ENCODE results near the gene BABAM2.
"Not testable (repeated sequence)": the region's sequence is repeated elsewhere in the genome, so short reads cannot be mapped to it uniquely, and the experiment has no call there.

Gene BABAM2

DNA sequence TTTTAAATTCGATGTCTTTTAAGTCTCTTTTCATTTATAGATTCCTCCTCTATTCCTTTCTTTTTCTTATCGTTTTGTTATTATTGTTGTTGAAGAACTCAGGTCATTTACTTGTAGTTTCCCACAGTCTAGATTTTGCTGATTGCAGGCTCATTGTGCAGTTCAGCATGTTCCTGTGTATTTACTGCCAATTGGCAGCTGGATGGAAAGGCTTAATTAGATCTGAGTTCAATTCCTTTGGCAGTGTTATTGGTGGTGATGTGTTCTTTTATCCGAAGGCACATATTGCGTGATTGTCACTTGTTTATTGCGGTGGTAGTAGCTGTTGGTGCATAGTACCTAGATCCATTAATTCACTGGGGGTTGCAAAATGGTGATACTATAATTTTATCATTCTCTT lies 180.7 kb downstream of the BABAM2 start:
- DNase-seq (ENCODE audit: low read depth in 2 of 2) = no peak

DNA sequence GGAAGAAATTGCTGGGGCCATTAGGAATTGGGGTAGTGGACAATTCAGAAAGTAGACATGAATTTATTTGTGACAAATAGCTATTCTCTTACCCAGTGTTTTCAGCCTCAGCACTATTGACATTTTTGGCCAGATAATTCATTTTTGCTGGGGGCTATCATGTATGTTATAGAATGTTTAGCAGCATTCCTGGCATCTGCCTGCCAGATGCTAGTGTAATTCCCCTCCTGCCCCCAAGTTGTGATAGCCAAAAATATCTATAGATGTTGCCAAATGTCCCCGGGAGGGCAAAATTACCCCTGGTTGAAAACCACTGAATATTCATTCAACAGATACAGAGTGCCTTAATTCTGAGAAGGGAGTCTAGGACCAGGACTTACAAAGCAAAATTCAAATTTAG lies 183.6 kb downstream of the BABAM2 start:
- no peak for DNase-seq (ENCODE audit: low read depth in 2 of 2)

DNA sequence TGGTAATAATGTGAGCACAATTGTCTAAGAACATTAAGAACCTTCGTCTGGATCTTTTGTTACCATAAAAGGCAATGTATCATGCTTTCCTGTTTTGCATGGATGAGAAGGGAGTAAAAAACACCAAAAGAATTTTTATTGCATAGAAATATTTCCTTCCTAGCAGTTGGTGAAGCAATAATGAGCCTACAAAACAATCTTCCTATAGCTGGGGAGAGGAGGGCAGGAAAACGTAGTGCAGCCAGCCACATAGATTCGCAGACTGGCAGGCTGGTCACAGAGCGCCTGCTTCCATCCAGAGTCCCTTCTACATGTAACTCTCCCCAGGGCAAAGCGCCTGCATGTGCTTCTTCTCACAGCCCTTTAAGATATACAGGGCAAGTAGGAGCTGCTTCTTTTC lies 190.4 kb downstream of the BABAM2 start:
- no peak for DNase-seq (ENCODE audit: low read depth in 2 of 2)

DNA sequence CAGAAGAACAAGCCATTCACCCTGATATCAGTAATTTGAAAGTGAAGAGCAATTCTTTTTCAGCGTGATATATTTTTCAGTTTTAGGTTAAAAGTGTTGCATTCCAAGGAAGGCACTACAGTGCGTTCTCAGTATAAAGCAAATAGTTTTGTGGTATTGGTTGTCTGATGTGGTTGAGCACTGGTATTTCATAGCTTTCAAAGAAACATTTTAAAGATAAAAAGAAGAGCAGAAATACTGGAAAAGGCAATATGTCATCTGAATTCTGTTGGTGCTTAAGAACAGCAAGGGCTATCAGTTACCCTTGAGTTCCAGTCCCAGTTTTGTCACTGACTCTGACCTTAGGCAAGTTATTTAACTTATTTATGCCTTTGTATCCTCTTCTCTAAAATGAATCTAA lies 191.6 kb downstream of the BABAM2 start:
- DNase-seq (ENCODE audit: low read depth in 2 of 2) = no peak

DNA sequence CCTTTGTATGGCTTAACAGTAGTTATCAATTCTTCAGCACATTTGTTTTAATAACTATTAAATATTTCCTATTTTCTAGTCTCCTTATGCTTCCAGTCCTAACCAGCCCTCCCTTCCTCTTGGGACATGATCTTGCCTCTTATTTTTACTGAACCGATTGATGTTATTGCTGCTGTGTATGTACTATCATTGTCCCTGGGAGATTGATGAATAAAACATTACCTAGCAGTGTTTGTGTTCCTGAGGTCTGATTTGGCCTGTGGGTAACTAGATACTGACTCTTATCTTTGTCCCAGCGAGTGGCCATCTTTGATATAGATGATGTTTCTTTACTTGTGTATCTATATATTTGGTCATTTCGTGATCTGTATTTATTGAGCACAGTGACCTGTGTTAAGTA lies 192.9 kb downstream of the BABAM2 start:
- no peak for DNase-seq (ENCODE audit: low read depth in 2 of 2)

DNA sequence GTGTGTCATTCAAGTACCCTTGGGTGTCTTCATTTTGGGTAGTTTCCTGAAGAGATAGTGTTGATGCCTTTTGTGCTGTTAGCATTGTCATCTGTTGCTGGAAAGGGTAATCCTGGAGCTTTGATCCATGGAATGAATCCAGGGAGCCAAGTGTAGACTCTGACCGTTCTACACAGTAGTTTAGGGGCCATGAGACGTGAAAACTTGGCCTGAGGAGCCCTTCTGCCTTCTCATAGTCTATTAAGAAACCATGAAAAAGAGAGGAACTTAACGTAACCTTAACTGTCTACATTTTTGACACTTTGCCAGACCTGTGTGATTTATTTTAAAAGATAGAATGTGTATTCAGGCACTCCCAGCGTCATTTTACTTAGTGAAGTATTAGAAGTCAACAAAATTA lies 194.0 kb downstream of the BABAM2 start:
- DNase-seq (ENCODE audit: low read depth in 2 of 2) = no peak

DNA sequence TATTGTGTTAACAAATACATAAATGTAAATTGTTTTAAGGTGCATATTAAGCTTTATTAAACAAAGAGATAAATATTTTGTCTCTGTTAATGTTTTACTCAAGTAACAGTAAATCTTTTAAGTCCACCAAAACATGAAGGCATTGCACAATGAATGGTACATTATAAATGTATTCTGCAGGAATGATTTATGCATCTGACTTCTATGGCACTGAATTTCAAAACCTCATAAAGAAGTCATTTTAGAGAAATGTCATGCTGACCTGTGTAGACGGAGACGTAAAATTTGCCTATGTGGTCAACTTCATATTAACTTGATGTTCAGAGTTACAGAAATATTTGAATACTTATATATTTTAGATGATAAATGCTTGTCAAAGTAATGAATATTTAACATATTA lies 194.7 kb downstream of the BABAM2 start:
- no peak for DNase-seq (ENCODE audit: low read depth in 2 of 2)

DNA sequence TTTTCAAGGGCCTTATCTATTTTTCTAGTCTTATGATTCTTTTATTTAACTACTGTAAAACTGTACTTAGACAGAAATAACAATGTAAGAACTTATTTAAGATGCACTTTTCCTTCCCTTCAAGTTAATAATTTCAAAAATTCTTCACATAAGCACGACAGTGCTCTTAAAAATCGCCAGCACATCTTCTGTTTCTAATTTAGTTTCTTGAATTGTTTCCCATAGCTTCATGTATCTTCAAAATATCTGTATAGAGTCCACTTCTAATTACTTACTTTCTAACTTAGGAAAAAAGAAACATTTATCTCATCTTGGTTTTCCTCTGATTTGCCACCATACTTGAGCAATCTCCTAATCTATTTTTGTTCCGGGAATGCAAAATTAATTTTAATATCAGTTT lies 196.1 kb downstream of the BABAM2 start:
- DNase-seq (ENCODE audit: low read depth in 2 of 2) = no peak

DNA sequence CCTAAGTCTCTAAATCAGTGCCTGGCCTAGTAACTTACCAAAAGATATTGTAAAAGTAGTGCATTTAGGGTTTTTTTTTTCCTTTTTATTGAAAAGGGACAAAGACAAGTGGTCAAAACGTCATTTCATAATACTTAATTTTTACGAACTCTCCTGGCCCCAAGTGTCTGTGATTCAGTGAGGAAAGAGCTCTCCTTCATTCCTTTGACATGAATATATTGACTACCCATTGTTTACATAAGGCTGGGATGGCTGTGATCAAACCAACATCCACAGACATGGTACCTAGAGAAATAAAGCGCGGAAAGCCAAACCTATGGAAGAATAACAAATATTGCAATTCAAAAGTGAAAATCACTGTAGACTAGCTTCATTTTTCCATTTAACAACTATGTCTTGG lies 198.4 kb downstream of the BABAM2 start:
- no peak for DNase-seq (ENCODE audit: low read depth in 2 of 2)

DNA sequence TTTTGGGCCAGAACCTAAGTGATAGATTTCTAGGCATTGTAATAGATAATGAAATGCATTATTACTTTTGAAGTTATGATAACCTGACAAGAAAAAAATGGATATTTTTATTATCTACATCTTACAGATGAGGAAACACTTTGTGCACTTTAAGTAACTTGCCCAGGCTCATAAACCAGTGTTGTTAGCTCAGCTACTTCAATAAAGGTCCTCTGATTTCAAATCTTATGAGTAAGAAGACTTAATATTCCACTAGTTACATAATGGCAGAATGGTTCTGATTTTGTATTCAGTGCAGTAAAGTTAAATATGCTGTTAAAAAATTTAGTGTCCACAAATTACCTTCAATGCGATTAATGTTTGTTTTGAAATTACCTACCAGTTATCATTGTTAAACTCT lies 199.0 kb downstream of the BABAM2 start:
- no peak for DNase-seq (ENCODE audit: low read depth in 2 of 2)

DNA sequence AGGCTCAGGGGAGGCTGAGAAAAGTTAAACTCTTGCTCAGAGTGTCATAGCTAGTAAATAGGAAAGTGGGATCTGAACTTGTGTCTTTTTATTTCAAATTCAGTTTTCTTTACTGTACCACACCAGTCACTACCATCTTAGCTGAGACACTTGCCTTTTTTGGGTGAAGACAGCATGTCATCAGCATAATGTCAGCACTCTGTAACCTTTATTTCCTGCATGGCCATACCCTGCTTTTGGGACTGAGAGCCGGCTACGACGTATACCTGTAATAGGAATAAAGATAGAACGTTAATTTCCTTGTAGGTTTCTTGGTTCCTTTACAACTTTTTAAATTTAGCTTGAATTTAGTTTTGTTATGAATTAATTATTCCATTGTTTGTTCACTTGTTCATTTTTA lies 202.8 kb downstream of the BABAM2 start:
- DNase-seq (ENCODE audit: low read depth in 2 of 2) = no peak

DNA sequence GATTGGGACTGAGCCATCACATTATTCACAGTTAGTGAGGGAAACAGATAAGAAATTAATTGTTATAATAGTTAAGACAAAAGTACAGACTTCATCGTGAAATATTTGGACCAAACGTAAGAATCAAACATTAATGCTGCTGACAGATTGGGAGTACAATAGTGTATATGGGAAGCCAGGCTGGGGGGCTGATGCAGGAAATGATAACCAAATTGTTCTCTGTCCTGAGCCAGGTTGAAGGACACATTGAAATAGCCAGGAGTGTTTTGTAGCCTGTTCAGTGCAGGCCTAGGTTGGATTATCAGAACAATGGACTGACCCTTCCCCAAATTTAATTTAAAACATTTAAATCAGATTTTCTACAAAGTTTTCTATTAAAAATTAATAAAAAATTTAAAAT lies 203.2 kb downstream of the BABAM2 start:
- no peak for DNase-seq (ENCODE audit: low read depth in 2 of 2)

DNA sequence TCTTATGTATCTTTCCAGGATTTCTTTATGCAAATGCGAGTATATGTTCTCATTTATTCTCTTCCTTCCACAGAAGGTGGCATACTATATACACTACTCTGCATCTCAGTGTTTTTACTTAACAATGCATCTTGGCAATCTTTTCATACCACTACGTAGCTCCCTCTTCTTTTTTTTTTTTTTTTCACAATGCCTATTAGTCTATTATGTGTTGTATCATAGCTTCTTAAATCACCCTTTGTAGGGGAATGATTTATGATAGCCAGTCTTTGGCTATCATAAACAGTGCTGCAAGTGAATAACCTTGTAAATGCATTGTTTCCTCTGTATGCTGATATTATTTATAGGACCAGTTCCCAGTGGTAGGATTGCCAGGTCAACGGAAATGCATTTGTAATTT lies 204.2 kb downstream of the BABAM2 start:
- no peak for DNase-seq (ENCODE audit: low read depth in 2 of 2)

DNA sequence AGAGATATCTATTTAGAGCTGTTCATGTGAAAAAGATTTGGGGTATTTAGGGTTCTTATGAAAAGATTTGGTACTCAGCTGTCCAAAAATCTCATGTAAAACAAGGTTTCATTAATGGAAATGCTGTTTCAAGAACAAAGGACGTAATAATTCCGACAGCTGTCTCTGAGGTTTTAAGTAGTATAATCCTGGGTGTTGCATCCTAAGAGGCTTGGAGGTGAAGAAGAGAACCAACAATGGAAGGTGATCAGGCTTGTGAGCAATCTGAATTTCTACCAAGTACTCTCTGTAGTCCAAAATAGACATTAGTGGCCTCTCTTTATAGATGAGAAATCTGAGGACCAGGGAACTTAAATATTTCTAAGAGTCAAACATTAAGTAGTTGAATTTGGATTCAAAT lies 205.1 kb downstream of the BABAM2 start:
- DNase-seq (ENCODE audit: low read depth in 2 of 2) = no peak

DNA sequence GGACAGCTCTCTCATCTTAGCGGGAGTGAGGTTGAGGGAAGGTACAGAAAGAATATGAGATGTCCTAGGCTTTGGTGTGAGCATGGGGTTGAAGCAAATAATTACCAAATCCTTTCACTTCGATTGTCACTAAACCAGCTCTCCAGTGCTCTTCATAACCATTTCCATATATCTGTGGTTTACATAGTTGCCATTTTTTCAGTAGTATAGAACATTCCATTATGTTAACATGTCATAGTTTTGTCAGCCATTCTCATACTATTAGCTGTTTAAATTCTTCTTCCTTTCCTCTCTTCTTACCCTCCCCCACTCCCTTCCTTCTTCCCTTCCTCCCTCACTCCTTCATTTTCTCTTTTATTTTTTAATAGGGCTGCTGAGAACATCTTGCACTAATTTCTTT lies 205.9 kb downstream of the BABAM2 start:
- DNase-seq (ENCODE audit: low read depth in 2 of 2) = no peak

DNA sequence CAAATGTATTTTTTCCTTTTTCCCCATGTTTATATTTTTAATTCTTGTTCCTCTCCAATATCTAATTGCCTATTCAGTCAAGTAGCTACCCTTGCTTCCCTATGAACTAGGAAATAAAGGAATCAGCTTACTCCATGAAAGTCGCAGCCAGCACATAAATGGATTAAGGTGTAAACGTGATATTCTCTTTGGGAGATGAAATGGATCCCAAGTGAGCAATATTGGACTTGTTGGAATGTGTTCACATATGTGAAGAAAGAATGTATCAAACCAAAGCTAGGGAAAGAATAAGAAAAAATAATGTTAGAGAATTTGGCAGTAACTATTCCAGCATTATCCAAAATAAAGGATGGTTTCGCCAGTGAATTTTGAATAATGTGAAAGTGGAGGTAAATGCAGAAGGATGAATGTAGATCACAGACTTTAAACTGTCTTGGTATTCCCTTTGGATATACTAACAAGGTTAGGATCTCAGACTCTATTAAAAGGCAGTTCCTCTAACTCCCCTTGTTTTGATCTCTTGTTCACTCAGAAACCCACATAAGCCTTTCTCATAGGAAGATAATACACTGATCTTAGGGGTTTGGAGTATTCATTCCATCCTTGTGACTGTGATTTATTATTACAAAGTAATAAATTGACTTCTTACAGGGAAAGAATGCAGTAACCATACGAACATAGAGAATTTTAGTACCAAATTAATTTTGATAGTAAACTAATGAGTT lies 208.1 kb downstream of the BABAM2 start:
- DNase-seq (ENCODE audit: low read depth in 2 of 2) = no peak

DNA sequence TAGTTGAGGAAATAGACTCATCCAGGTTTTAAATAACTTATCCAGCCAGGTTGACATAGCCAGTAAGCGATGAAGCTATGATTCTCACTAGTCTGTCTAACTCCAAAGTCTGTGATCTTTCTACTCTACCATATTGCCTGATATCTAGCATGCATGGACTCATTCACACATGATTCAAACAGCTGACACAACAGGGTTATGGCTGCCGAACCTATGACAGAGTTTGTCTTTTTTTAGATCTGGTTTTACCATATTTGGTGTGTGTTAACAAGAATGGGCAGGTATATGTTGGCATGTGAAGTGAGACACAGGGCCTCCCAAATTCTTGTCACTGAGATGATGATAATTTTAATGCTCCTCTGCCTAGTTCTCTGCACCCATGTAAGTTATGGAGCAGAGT lies 210.6 kb downstream of the BABAM2 start:
- no peak for DNase-seq (ENCODE audit: low read depth in 2 of 2)

DNA sequence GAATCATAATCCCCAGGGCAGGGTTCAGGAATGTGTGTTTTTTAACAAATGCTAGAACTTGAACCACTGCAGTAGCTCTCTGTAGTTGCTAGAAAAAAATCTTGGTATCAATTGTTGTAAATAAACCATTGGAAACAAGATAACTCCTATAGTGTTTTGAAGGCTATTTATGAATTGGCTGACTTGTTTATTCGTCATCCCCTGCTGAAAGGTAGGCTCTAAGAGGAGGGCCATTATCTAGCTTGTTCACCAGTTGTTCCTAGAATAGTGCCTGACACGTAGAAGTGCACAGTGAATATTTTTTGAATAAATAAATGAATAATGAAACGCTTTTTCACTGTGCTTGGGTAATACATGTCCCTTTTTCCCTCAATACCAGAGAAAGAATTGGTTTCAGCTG lies 211.4 kb downstream of the BABAM2 start:
- no peak for DNase-seq (ENCODE audit: low read depth in 2 of 2)

DNA sequence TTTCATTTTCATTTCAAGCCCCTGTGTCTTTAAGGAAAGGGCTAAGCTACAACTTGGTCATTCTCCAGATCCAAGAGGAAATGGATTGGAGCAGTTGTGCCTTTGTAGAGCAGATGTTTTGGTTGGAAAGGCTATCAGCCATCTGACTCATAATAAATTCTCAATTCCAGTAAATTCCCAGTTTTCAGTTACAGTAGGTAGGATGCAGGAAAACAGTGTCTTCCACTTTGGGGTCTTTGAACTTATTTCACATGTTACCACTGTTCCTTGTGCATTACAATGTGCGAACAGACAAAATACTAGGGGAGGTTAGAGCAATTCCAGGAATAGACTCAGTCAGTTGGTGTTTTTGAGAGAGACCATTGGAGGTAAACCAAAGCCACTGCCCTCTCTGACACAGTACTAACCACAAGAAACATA lies 211.9 kb downstream of the BABAM2 start:
- no peak for DNase-seq (ENCODE audit: low read depth in 2 of 2)

DNA sequence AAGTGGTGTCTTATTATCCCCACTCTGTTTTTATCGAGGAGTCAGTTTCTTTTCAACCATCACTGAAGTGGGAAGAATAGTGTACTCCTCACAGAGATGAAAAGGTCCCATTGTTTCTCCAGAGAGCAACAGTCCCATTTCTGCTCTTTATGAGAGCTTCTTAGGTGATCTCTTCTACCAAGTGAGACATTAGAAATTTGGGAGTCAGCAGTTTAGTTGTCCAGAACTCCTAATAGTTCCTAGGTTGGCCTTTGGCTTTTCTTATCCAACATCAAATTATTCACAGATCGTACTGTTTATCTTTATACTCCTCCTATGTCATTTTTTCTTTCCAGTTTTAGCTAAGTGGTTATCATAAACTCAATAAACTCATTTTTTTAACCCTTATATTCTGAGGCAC lies 213.1 kb downstream of the BABAM2 start:
- DNase-seq (ENCODE audit: low read depth in 2 of 2) = no peak

DNA sequence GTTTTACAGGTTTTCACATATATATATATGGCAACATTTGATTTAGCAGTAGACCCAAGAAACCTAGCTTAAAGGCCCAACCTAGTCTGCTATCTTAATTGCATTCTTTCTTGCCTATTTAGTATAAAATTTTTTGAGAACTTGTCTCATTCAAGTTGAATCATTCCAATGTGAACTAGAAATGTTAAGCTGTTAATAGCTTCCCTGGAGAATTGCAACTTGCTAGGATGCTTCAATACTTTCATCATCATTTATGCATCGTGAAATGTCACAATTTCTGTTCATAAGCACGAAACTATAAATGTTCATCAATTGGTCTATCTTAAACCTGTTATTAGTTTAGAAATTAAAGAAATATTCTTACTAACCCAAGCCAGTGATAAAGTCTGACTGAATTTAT lies 217.6 kb downstream of the BABAM2 start:
- DNase-seq (ENCODE audit: low read depth in 2 of 2) = no peak

DNA sequence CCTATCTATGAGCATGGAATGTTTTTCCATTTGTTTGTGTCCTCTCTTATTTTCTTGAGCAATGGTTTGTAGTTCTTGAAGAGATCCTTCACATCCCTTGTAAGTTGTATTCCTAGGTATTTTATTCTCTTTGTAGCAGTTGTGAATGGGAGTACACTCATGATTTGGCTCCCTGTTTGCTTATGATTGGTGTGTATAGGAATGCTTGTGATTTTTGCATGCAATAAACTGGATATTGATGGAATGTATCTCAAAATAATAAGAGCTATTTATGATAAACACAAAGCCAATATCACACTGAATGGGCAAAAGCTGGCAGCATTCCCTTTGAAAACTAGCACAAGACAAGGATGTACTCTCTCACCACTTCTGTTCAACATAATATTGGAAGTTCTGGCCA lies 223.2 kb downstream of the BABAM2 start:
- DNase-seq (ENCODE audit: low read depth in 2 of 2) = not testable (repeated sequence)

DNA sequence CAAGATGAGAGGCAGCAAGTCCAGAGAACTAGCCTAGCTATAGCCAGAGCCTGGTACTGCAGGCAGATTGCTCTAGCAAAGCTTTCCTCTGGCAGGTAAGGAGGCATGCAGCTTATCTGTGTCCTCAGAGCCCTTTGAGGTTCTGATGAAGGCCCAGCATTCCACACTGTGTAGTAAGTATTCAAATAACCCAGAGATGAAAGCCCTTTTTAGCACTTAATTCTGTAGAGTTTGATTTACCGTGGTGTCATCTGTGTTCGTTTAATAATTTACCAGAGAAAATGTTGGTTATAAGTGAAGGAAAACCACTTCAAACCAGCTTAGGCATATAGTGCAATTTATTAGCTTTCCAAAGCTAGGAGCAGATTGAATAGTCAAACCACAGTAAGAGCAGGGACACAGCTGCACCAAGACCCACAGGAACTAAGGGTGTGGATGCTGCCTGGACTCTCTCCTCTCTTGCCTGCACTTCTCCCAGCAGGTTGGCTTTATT lies 226.6 kb downstream of the BABAM2 start:
- DNase-seq (ENCODE audit: low read depth in 2 of 2) = no peak

DNA sequence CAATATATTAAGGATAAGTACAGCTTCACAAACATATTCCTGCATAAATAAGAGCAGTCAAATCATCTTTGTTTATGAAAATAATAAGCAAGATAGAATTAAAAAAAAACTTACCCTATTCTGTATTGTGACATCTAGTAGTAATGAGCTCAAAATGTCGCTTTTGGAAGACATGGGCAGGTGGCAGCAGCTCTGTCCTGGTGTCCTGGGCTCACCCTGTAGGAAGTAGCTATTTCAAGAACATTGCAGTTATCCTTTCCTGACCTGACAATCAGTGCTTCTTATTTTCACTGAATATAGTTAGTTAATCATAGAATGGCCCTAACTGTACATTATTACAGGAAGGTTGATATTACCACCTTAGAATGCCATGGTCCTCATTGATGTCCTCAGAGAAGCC lies 229.1 kb downstream of the BABAM2 start:
- DNase-seq (ENCODE audit: low read depth in 2 of 2) = no peak
